GM21381 (cell line): ENCODE data around the gene SINHCAF.
"Not testable (repeated sequence)": the region's sequence is repeated elsewhere in the genome, so short reads cannot be mapped to it uniquely, and the experiment has no call there.

Experiments
- ATAC-seq: cut with Tn5 transposase; IDR thresholded peaks from one replicate; pipeline ENCODE4 v1.9.1; 2021; ENCODE audit warnings: mild to moderate bottlenecking, moderate library complexity; ENCODE audit not compliant: unreplicated experiment

The SINHCAF gene

GRCh38 chr12:31272607-31273225 lies 53.2 kb downstream of the SINHCAF start:
- ATAC-seq: no peak

DNA sequence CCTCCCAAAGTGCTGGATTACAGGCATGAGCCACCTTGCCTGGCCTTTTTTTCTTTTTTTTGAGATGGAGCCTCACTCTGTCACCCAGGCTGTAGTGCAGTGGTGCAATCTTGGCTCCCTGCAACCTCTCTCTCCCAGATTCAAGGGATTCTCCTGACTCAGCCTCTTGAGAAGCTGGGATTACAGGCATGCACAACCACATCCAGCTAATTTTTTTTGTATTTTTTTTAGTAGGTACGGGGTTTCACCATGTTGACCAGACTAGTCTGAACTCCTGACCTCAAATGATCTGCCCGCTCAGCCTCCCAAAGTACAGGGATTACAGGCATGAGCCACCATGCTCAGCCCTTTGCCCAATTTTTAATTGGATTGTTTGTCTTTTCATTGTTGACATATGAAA lies 58.0 kb downstream of the SINHCAF start:
- ATAC-seq: no peak

GRCh38 chr12:31265722-31266121 lies 60.2 kb downstream of the SINHCAF start:
- ATAC-seq: no peak

GRCh38 chr12:31263661-31264060 lies 62.3 kb downstream of the SINHCAF start:
- no peak for ATAC-seq

DNA sequence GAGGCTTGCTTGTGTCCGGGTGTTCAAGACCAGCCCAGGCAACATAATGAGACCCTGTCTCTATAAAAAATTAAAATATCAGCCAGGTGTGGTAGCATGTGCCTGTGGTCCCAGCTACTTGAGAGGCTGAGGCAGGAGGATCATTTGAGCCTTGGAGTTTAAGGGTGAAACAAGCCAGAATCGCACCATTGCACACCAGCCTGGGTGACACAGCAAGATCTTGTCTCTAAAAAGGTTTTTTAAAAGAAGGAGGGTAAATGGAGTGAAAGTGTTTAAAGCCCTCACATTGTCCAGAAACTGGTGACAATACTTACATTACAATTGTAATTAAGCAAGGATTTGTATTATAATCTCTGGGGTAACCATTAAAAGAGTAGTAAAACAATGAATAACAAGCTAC lies 64.2 kb downstream of the SINHCAF start:
- ATAC-seq: no peak

DNA sequence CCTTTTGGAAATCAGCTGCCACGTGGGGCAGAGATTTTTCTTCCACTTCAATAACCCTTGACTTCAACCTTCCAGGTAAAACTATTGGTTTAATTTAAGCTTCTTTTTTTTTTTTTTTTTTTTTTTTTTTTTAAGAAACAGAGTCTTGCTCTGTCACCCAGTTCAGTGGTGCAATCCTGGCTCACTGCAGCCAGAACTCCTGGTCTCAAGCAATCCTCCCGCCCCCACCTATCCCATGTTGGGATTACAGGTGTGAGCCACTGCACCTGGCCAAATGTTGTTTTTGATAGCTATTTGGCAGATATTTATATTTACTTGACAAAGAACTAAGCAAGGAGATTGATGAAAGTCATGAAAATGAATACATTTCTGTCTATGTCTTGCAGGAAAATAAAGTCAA lies 65.1 kb downstream of the SINHCAF start:
- no peak for ATAC-seq

DNA sequence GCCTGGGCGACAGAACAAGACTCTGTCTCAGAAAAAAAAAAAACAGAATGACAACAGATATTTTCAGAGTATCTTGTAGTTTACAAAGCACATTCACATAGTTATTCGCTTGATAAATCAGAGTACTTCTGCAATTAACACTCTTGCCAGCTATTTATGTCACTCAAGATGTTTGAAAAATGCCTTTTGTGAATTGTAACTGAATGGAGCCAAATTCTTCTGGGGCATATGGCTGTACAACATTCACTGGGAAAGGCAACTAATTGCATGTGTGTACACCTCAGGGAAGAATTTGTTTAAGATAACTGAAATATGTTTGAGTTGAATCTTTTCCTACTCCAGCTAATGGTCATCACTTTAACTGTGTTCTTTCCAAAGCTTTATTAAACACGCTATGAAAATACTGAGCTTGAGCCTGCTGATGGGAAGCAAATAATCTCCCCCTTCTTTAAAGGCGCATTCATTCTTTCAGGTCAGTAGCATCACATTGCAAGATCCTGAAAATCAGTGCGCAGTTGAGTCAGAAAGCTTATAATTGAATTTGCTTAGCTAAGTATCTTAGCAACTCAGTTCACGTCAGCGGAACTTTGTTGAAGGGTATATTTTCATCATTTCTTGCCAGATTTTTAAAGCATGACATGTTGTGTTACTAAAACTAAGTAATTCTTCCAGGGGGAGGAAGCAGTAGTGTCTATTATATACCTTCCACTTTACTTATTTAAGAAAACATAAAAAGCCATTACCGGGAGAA lies 66.6 kb downstream of the SINHCAF start:
- ATAC-seq: no peak

- ATAC-seq: no peak
These were observed 68.2 kb downstream of the SINHCAF start for GRCh38 chr12:31257784-31258183.

GRCh38 chr12:31251707-31252611 lies 74.0 kb downstream of the SINHCAF start:
- not testable (repeated sequence) for ATAC-seq

DNA sequence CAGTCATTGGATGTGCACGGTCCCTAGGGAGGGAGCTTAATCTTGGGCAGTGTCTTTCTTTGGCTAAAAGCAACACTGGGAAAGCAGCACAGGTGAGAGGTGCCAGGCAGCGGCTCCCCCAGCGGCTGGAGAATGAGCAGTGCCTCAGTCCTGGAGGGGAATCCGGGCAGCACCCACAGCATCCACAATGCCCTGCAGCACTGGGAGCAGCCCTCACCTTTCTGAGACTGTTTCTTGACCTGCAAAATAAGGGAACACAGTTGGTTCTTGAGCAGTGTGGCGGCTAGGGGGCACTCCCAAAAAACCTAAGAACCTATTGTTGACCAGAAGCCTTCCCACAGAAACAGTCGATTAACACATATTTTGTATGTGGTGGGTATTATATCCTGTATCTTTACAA lies 75.8 kb downstream of the SINHCAF start:
- no peak for ATAC-seq

GRCh38 chr12:31249356-31249755 lies 76.6 kb downstream of the SINHCAF start:
- no peak for ATAC-seq

DNA sequence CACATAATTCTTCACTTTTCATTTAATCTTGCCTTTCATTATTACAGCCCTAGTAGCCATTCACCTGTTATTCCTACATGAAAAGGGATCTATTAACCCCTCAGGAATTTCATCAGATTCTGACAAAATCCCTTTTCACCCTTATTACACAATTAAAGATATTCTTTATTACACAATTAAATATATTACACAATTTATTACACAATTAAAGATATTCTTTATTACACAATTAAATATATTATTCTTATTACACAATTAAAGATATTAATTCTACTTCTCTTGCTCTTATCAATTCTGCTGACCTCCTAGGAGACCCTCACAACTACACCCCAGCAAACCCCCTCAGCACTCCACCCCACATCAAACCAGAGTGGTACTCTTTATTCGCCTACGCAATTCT lies 77.1 kb downstream of the SINHCAF start:
- no peak for ATAC-seq

GRCh38 chr12:31248337-31248736 lies 77.6 kb downstream of the SINHCAF start:
- ATAC-seq: no peak

DNA sequence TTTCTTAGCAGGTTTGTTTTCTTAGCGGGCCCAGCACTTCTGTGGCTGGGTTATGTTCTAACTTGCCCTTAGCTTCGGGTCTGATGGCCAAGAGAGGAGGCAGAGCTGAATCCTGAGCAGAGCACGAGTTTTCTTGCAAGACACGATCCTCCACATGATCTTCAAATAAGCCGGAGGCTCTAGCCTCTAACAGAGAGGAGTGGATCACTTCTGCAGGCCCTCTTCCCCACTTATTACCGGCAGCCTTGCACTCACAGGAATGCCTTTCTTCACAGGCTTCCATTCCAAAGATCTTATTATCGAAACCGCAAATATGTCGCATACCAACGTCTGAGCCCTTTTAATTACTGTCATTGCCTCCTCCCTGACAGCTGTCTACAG lies 79.5 kb downstream of the SINHCAF start:
- no peak for ATAC-seq

DNA sequence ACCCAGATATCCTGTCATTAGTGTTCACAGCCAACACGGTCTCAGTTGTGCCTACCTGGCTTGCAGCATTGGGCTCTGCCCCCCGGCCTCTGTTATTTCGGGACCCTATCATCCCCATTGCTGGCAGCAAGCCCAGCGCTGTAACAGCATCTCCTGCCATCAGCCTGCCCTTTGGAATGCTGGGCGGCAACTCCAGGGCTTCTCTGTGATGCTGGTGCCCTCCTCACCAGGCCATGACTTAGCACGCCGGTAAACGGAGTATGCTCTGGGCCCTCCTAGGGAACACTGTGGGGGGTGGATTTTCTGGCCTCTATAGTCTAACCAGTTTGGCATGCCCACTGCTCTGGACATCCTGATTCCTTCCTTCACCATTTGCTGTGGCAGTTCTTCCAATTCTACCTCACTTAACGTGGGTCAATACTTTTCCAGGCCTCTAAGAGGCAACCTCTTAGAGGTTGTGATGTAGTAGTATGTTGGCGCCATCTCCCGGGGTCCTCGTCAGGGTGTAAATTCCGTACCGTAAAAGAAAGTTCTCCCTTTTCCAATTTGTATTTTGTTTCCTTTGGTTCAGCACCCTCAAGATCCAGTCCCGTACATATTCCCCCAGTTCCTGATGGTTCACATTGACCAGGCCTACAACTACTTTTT lies 80.0 kb downstream of the SINHCAF start:
- ATAC-seq: no peak

GRCh38 chr12:31242418-31242817 lies 83.5 kb downstream of the SINHCAF start:
- ATAC-seq: not testable (repeated sequence)

DNA sequence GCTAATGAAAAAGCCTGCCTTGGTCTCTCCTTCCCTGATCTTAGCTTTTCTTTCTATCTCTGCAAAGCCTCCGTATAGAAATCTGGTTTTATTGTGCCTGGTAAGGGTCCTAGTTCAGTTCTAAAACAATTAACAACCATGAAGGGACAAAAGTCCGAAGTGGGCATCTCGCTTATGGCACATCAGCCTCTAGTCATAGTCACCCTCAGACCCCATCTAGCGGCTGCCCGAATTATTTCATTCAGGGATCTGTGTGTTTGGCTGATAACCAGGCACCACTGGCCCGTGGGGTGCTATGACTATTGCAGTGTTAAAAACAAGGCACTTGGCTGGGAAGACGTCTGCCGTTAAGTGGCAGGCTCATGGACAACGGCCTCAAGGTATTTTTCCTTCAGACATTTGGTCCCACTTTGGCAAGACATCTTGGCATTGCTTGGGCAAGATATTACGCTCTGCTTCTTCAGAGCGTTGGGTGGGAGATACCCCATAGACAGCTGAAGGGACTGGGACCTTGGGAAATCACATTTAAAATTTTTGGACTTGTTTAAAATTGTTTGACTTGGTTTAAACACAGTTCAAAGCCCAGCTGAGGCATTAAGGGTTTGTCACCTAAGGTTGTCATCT lies 87.1 kb downstream of the SINHCAF start:
- ATAC-seq: peak; percentile 86

DNA sequence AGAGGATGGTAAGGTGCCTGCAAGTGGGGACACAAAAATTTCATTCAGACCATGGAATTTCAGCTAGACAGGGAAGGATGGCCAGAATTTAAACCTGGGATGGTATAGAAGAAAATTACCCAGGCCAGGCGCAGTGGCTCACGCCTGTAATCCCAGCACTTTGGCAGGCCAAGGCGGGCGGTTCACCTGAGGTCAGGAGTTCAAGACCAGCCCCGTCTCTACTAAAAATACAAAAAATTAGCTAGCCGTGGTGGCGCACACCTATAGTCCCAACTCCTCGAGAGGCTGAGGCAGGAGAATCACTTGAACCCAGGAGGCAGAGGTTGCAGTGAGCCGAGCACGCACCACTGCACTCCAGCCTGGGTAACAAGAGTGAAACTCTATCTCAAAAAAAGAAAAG lies 87.6 kb downstream of the SINHCAF start:
- not testable (repeated sequence) for ATAC-seq

GRCh38 chr12:31236998-31237637 lies 88.8 kb downstream of the SINHCAF start:
- no peak for ATAC-seq

GRCh38 chr12:31235868-31236395 lies 90.0 kb downstream of the SINHCAF start:
- no peak for ATAC-seq
